Effector memory CD4-positive, alpha-beta T cell (primary cell): Measurements from ENCODE around the gene EOLA1.
"Not testable (repeated sequence)": the region's sequence is repeated elsewhere in the genome, so short reads cannot be mapped to it uniquely, and the experiment has no call there.

Experiments used
- DNase-seq, 3 donors: peaks; one replicate each; pipeline ENCODE4 v3.0.0-alpha.2; 2020
- H3K27ac ChIP-seq: 2 replicates; pipeline ENCODE4 v1.7.0; 2013; ENCODE audit warnings: mild to moderate bottlenecking, low read length, moderate library complexity; ENCODE audit not compliant: insufficient read depth, poor library complexity, severe bottlenecking
- H3K27me3 ChIP-seq: replicated peaks from 2 replicates; pipeline ENCODE4 v1.7.0; 2013; ENCODE audit warnings: mild to moderate bottlenecking, low read length; ENCODE audit not compliant: insufficient read depth, control insufficient read depth, poor library complexity, severe bottlenecking
- H3K36me3 ChIP-seq: 2 replicates; pipeline ENCODE4 v1.7.0; 2013; ENCODE audit warnings: mild to moderate bottlenecking, low read length, moderate library complexity; ENCODE audit not compliant: control insufficient read depth, insufficient read depth
- H3K4me1 ChIP-seq: 2 replicates; pipeline ENCODE4 v1.7.0; 2013; ENCODE audit warnings: low read length, mild to moderate bottlenecking; ENCODE audit not compliant: control insufficient read depth, insufficient read depth, poor library complexity, severe bottlenecking
- H3K4me3 ChIP-seq: 2 replicates; pipeline ENCODE4 v1.7.0; 2013; ENCODE audit warnings: low read length, low read depth, mild to moderate bottlenecking; ENCODE audit not compliant: insufficient read depth, poor library complexity, severe bottlenecking
- H3K9me3 ChIP-seq: 2 replicates; pipeline ENCODE4 v1.7.0; 2013; ENCODE audit warnings: mild to moderate bottlenecking, low read length, moderate library complexity; ENCODE audit not compliant: control insufficient read depth

EOLA1 gene

DNA sequence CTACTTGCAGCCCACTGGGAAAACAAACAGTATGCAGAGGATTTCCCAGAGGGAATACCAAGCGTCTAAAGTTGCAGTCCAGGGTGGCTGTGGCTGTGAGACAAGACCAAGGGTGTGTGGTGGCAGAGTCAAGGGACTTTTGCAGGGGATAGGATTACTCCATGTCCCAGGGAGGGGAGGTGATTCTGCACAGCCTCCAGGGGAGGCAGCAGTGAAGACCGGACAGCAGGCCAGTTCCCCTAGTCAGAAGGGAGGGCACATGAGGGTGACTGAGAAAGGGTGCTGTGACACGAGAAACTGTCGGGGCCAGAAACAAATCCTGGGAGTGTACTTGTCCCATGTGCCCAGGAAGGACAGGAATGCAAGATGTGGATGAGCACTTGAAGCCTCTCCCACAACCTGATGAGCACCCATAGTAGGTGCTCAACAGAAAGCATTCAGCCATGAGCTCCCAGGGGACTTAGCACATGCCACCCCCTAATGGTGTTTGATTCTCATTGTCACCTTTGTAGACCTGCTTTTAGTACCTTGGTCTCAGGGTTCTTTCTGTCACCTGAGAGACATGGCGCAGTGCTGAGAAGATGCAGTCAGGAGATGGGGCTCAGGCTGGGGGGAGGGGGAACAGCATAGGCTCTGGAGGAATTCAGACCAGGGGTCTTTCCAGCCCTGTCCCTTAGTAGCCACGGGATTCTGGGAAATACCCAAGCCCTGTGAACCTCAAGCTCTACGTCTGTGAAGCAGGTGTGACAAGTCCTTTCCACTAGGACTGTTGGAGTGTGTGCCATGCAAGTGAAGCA is 27.0 kb downstream of the EOLA1 start:
- no peaks in the 10 kb centered on the region for H3K36me3 ChIP-seq
- no peaks in the 10 kb centered on the region for H3K27me3 ChIP-seq
- H3K4me1 ChIP-seq: no peaks in the 10 kb centered on the region
- no peaks in the 10 kb centered on the region for H3K9me3 ChIP-seq
- no peak overlapping the region for H3K27ac ChIP-seq
- no peak overlapping the region for H3K4me3 ChIP-seq
- no peak for DNase-seq

DNA sequence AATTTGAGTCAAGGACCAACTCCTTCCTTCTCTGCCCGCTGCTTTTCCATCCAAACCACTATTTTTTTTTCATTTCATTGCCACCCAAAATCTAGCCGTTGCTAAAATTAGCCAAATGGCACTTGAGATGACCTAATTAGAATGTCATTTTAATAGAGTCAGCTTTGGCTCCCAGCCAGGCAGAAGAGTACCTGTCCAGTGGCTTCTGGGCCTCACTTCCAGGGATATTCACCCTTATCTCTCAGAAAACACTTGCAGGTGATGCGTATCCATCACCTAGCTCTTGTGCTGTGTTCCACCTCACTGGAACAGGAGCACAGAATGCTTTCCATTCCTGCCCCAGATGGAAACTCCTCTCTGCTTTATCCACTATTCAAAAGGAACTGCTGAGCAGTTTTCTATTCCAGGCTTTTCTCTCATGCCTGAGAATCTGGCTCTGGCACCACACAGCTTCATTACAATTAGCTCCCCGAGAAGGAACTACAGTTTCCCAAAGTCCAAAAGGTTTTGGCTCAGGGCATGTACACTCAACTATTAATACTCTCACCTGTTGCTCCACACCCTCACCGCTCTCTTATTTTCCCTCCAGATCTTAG is 28.0 kb downstream of the EOLA1 start:
- Histone ChIP-seq H3K4me3 (no peak overlapping the region), H3K9me3 (no peaks in the 10 kb centered on the region), H3K27me3 (no peaks in the 10 kb centered on the region), H3K36me3 (no peaks in the 10 kb centered on the region), H3K27ac (no peak overlapping the region), H3K4me1 (no peaks in the 10 kb centered on the region)
- DNase-seq: no peak

GRCh38 chrX:149569770-149570169 is 29.0 kb downstream of the EOLA1 start:
- DNase-seq: no peak
- Histone ChIP-seq H3K27ac (no peak overlapping the region), H3K36me3 (no peaks in the 10 kb centered on the region), H3K4me1 (no peaks in the 10 kb centered on the region), H3K27me3 (no peaks in the 10 kb centered on the region), H3K9me3 (no peaks in the 10 kb centered on the region), H3K4me3 (no peak overlapping the region)

- H3K27me3 ChIP-seq: no peaks in the 10 kb centered on the region
Observed at GRCh38 chrX:149570668-149571067, 29.9 kb downstream of the EOLA1 start.

DNA sequence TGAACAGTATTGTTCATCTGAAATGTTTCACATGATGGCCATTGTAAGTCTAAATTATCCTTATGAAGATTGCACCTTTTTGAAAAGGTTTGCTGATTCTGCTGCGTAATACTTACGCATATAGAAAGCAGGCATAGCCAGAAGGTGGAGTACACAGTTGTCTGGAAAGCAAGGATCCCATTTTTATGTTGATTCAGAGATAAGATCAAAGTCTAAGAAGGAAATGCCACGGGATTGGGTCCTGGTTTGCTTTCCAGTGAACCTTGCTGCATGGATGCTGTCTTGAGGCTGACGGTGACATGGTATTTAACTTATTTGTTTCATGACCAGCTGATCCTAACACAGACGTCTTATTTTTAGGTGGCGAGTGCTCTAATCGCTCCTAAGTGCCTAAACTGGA is 31.0 kb downstream of the EOLA1 start:
- Histone ChIP-seq H3K4me1 (no peaks in the 10 kb centered on the region), H3K9me3 (no peaks in the 10 kb centered on the region)

More at GRCh38 chrX:149570668-149571067, 29.9 kb downstream of the EOLA1 start:
- H3K9me3 ChIP-seq: no peaks in the 10 kb centered on the region
- H3K27ac ChIP-seq: no peak overlapping the region
- H3K4me3 ChIP-seq: no peak overlapping the region
- no peaks in the 10 kb centered on the region for H3K4me1 ChIP-seq
- DNase-seq: no peak
- H3K36me3 ChIP-seq: no peaks in the 10 kb centered on the region

DNA sequence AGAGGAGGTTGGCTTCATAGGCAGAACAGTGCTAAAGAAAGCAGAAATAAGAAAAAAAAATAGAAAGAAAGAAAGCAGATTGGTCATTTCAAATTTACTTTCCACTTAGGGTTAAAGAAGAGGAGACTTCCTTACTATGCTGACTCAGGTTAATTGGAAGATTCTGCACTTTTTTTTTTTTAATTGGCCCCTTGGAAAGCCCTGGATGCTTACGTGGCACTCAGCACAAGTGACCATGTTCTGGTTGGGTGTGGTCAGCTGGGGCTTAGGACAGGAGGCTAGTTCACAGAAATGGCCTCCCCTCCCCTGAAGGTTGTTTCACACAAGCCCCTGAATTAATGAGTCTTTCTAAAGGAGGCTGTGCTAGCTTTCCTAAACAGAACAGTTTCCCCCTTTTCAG is 31.9 kb downstream of the EOLA1 start:
- Histone ChIP-seq H3K9me3 (no peaks in the 10 kb centered on the region), H3K4me3 (no peak overlapping the region), H3K4me1 (no peaks in the 10 kb centered on the region), H3K27ac (no peak overlapping the region), H3K27me3 (no peaks in the 10 kb centered on the region), H3K36me3 (no peaks in the 10 kb centered on the region)
- no peak for DNase-seq

More for the DNA sequence above, 31.0 kb downstream of the EOLA1 start:
- Histone ChIP-seq H3K27ac (no peak overlapping the region), H3K27me3 (no peaks in the 10 kb centered on the region), H3K36me3 (no peaks in the 10 kb centered on the region), H3K4me3 (no peak overlapping the region)
- no peak for DNase-seq

DNA sequence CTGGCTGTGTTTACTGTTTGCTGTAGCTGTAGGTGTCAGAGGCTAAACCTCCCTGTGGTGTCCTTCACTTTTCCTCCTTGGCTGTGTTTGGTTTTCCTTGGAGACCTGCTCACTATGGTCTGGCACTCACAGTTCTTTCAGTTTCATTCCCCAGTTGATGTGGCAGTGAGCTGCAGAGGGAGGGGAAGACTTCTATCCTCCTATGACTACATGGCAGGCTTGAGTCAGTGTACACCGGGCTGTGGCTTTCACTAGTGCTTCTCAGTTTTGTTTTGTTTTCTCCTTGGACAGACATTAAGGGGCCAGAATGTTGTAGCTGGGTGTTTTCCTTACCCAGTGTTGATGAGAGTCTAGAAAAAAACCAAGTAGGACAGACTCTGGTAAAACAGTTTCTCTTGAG is 32.6 kb downstream of the EOLA1 start:
- H3K9me3 ChIP-seq, H3K36me3 ChIP-seq, DNase-seq, H3K4me1 ChIP-seq, H3K4me3 ChIP-seq, H3K27ac ChIP-seq, H3K27me3 ChIP-seq: not testable (repeated sequence)

DNA sequence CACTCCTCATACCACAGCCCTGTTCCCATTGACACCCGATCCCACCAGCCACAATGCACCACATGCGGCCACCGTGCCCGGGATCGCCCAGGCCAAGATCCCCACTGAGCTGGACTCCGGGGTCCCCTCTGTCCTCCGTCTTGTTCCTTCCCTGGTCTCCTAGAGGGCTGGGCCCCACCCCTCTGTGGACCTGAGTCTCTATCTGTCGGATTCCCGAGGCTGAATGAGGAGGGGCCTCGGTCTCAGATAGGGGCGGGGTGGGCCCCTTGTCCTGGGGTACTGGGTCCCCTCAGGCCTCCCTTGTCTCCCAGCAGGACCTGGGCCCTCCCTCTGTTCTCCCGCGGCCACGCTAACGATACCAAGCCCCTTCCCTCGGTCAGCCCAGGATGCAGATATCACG is 44.8 kb downstream of the EOLA1 start:
- H3K4me1 ChIP-seq, DNase-seq, H3K27ac ChIP-seq, H3K36me3 ChIP-seq, H3K9me3 ChIP-seq, H3K4me3 ChIP-seq, H3K27me3 ChIP-seq: not testable (repeated sequence)

DNA sequence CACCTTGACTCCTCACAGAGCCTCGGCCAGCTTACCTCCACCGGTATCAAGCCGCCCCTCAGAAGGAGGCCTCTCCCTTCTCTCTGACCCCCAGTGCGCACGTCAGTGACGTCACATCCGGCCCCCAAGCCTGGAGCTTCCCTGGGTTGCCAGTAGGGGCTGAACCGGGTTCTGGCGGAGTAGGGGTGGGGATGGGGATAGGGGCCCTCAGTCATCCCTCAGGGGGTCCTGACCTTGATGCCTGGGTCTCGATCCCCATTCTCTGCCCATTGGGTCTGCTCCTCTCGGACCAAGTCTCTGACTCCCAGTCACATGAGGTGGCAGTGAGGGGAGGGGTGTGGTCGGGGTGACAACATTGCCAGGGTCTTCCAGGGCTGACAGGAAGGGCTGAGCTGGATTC is 46.5 kb downstream of the EOLA1 start, which contains the start of gene MAGEA9B:
Gene MAGEA9B, minus strand, starts transcription at position 101 of the 400 bp plus-strand sequence. CDS start 4,280 bp downstream, outside the sequence.
- not testable (repeated sequence) for H3K36me3 ChIP-seq, H3K4me1 ChIP-seq, H3K27me3 ChIP-seq, H3K27ac ChIP-seq, DNase-seq, H3K9me3 ChIP-seq, H3K4me3 ChIP-seq

DNA sequence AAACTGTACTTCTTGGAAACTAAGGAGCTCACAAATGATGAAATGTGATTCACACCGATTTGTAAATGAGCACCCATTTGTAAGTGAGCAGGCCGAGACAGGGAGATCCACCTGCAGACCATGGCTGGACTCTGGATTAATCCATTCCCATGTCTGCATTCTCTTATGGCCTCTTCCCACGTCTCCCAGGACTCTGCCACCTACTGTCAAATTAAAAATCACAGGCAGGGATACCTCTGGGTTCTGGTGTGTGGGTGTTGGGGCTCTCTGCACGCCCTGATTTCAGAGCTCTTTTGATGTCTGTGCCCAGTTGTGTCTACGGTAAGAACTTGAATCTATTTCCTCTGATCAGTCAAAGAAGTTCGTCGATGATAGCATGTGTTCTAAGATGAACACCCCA is 50.2 kb downstream of the EOLA1 start:
- H3K36me3 ChIP-seq, H3K4me1 ChIP-seq, H3K4me3 ChIP-seq, H3K27ac ChIP-seq, H3K9me3 ChIP-seq, H3K27me3 ChIP-seq, DNase-seq: not testable (repeated sequence)
